Progenitor cell of endocrine pancreas (in vitro differentiated cells): Measurements from ENCODE around the gene VRK1. TPM values are rescaled to one million over a fixed set of nuclear protein-coding genes. Genes with fewer than 3 reads are reported as not detected.

Source experiments
- DNase-seq: peaks from one replicate; pipeline ENCODE4 v3.0.0; 2021; ENCODE audit warnings: low spot score; ENCODE audit not compliant: unreplicated experiment
- H3K27ac Mint-ChIP-seq: 2 replicates; pipeline ENCODE4 v1.8.0; 2021; ENCODE audit warnings: mild to moderate bottlenecking, moderate library complexity, mixed read lengths
- H3K27me3 Mint-ChIP-seq: 2 replicates; pipeline ENCODE4 v1.8.0; 2021; ENCODE audit warnings: mixed read lengths
- H3K36me3 Mint-ChIP-seq: 2 replicates; pipeline ENCODE4 v1.8.0; 2022; ENCODE audit warnings: mixed read lengths; ENCODE audit not compliant: insufficient read depth
- H3K4me1 Mint-ChIP-seq: 2 replicates; pipeline ENCODE4 v1.8.0; 2021; ENCODE audit warnings: low read depth, mixed read lengths
- H3K4me3 Mint-ChIP-seq: 2 replicates; pipeline ENCODE4 v1.8.0; 2021; ENCODE audit warnings: low read depth, mild to moderate bottlenecking, moderate library complexity, mixed read lengths
- H3K9me3 Mint-ChIP-seq: 2 replicates; pipeline ENCODE4 v1.8.0; 2021; ENCODE audit warnings: low read depth, mixed read lengths
- total RNA-seq: library from RNA; stranded (reverse); gene quantifications from 2 replicates; pipeline ENCODE4 v1.2.1, GENCODE V29; 2021
- TF ChIP-seq, protein P1 (sequence below): fragments of 200-600 bp; sonication (generic); IDR thresholded peaks from one replicate; pipeline ENCODE4 v1.5.0; 2021; ENCODE audit warnings: antibody characterized with exemption, mild to moderate bottlenecking; ENCODE audit not compliant: unreplicated experiment

Gene VRK1
- total RNA-seq, 1 donor from 2014 or later: 33.3 TPM

GRCh38 chr14:96844857-96845570 lies 47.8 kb downstream of the VRK1 start:
- H3K4me1 Mint-ChIP-seq: peaks cover 14% of the 10 kb centered on the region
- TF ChIP-seq, protein P1, sequence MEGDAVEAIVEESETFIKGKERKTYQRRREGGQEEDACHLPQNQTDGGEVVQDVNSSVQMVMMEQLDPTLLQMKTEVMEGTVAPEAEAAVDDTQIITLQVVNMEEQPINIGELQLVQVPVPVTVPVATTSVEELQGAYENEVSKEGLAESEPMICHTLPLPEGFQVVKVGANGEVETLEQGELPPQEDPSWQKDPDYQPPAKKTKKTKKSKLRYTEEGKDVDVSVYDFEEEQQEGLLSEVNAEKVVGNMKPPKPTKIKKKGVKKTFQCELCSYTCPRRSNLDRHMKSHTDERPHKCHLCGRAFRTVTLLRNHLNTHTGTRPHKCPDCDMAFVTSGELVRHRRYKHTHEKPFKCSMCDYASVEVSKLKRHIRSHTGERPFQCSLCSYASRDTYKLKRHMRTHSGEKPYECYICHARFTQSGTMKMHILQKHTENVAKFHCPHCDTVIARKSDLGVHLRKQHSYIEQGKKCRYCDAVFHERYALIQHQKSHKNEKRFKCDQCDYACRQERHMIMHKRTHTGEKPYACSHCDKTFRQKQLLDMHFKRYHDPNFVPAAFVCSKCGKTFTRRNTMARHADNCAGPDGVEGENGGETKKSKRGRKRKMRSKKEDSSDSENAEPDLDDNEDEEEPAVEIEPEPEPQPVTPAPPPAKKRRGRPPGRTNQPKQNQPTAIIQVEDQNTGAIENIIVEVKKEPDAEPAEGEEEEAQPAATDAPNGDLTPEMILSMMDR: no peak
- no peaks in the 10 kb centered on the region for H3K9me3 Mint-ChIP-seq
- no peaks in the 10 kb centered on the region for H3K27me3 Mint-ChIP-seq
- no peak overlapping the region for H3K4me3 Mint-ChIP-seq
- H3K27ac Mint-ChIP-seq: no peak overlapping the region
- no peak for DNase-seq
- H3K36me3 Mint-ChIP-seq: peaks cover 12% of the 10 kb centered on the region

- H3K27me3 Mint-ChIP-seq: no peaks in the 10 kb centered on the region
- peaks cover 11% of the 10 kb centered on the region for H3K4me1 Mint-ChIP-seq
- TF ChIP-seq, protein P1: no peak
- no peak for DNase-seq
- no peaks in the 10 kb centered on the region for H3K9me3 Mint-ChIP-seq
- H3K36me3 Mint-ChIP-seq: peaks cover 12% of the 10 kb centered on the region
- H3K27ac Mint-ChIP-seq: no peak overlapping the region
- no peak overlapping the region for H3K4me3 Mint-ChIP-seq
Measured at GRCh38 chr14:96847451-96847850, 50.3 kb downstream of the VRK1 start.

- Mint-ChIP-seq H3K36me3 (peaks cover 10% of the 10 kb centered on the region), H3K27ac (peak overlapping the region; percentile 69), H3K4me1 (peaks cover 13% of the 10 kb centered on the region), H3K9me3 (no peaks in the 10 kb centered on the region), H3K27me3 (no peaks in the 10 kb centered on the region), H3K4me3 (no peak overlapping the region)
- no peak for DNase-seq
- TF ChIP-seq, protein P1: no peak
Measured at GRCh38 chr14:96848011-96848410, 50.8 kb downstream of the VRK1 start.

DNA sequence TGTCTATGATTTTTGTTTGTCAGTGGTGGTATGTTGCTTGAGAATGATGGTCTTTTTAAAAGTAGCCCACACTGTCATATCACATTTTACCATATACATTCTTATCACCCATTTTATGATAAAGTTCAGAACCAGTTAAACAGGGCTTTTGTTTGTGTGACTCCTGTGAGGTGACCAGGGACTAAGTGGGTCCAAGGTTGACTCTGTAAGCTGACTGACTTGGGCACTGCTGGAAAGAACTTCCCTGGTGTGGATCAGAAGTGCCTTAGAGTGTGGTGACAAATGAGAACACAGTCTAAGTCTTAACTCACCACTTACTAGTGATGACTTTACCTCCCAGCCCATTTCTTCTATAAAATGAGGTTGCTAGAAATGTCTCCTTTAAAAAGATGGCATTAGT lies 52.6 kb downstream of the VRK1 start:
- peaks cover 9% of the 10 kb centered on the region for H3K36me3 Mint-ChIP-seq
- DNase-seq: no peak
- no peaks in the 10 kb centered on the region for H3K9me3 Mint-ChIP-seq
- H3K4me3 Mint-ChIP-seq: no peak overlapping the region
- H3K4me1 Mint-ChIP-seq: peaks cover 13% of the 10 kb centered on the region
- TF ChIP-seq, protein P1: no peak
- no peaks in the 10 kb centered on the region for H3K27me3 Mint-ChIP-seq
- no peak overlapping the region for H3K27ac Mint-ChIP-seq

GRCh38 chr14:96851694-96852381 lies 54.7 kb downstream of the VRK1 start:
- no peak for DNase-seq
- Mint-ChIP-seq H3K36me3 (peaks cover 10% of the 10 kb centered on the region), H3K9me3 (no peaks in the 10 kb centered on the region), H3K4me1 (peaks cover 13% of the 10 kb centered on the region), H3K27me3 (no peaks in the 10 kb centered on the region), H3K4me3 (no peak overlapping the region), H3K27ac (no peak overlapping the region)
- TF ChIP-seq, protein P1: no peak
